Activated T-helper 17 cell treated with anti-CD3 and anti-CD28 coated beads, Interleukin-2, amount 50 U/mL, for 72 hours (primary cell): ENCODE results near the gene AXIN2. TPM values are rescaled to one million over a fixed set of nuclear protein-coding genes. Genes with fewer than 3 reads are reported as not detected.
"Not testable (repeated sequence)": the region's sequence is repeated elsewhere in the genome, so short reads cannot be mapped to it uniquely, and the experiment has no call there.

Experiments used
- ATAC-seq: fragments of 150-1000 bp; cut with Tn5 transposase; replicated peaks from 2 replicates; pipeline ENCODE4 v1.10.0; 2021; ENCODE audit warnings: mild to moderate bottlenecking, moderate library complexity
- H3K27ac Mint-ChIP-seq: one replicate; pipeline ENCODE4 v1.8.0; 2022; ENCODE audit warnings: mixed read lengths
- H3K27me3 Mint-ChIP-seq: one replicate; pipeline ENCODE4 v1.8.0; 2022; ENCODE audit warnings: mixed read lengths
- H3K36me3 Mint-ChIP-seq: one replicate; pipeline ENCODE4 v1.8.0; 2022; ENCODE audit warnings: low read depth, mild to moderate bottlenecking, mixed read lengths
- H3K4me1 Mint-ChIP-seq: one replicate; pipeline ENCODE4 v1.8.0; 2022; ENCODE audit warnings: mixed read lengths
- H3K4me3 Mint-ChIP-seq: one replicate; pipeline ENCODE4 v1.8.0; 2022; ENCODE audit warnings: mild to moderate bottlenecking, mixed read lengths
- H3K9me3 Mint-ChIP-seq: one replicate; pipeline ENCODE4 v1.8.0; 2022; ENCODE audit warnings: mixed read lengths
- total RNA-seq, 2 donors: library from RNA; stranded (reverse); gene quantifications; one replicate each; pipeline ENCODE4 v1.2.3, GENCODE V29; 2022

Gene AXIN2
- total RNA-seq, 2 donors from 2014 or later, result 0.71 to 1.5 TPM

GRCh38 chr17:65530523-65531255 lies 30.8 kb downstream of the AXIN2 start:
- H3K27ac Mint-ChIP-seq, result no peak overlapping the region
- H3K4me1 Mint-ChIP-seq, result no peaks in the 10 kb centered on the region
- H3K9me3 Mint-ChIP-seq, result no peaks in the 10 kb centered on the region
- no peak overlapping the region for H3K4me3 Mint-ChIP-seq
- peaks cover 42% of the 10 kb centered on the region for H3K36me3 Mint-ChIP-seq
- no peaks in the 10 kb centered on the region for H3K27me3 Mint-ChIP-seq
- ATAC-seq, result no peak

- no peak for ATAC-seq
- H3K4me1 Mint-ChIP-seq, result no peaks in the 10 kb centered on the region
- no peaks in the 10 kb centered on the region for H3K27me3 Mint-ChIP-seq
- peaks cover 35% of the 10 kb centered on the region for H3K36me3 Mint-ChIP-seq
- H3K9me3 Mint-ChIP-seq, result no peaks in the 10 kb centered on the region
- no peak overlapping the region for H3K27ac Mint-ChIP-seq
- H3K4me3 Mint-ChIP-seq, result no peak overlapping the region
These were observed 31.5 kb downstream of the AXIN2 start for GRCh38 chr17:65529761-65530522.

GRCh38 chr17:65529040-65529633 lies 32.3 kb downstream of the AXIN2 start:
- Mint-ChIP-seq H3K9me3 (no peaks in the 10 kb centered on the region), H3K4me3 (no peak overlapping the region), H3K36me3 (peaks cover 27% of the 10 kb centered on the region), H3K4me1 (peaks cover 4% of the 10 kb centered on the region), H3K27ac (no peak overlapping the region), H3K27me3 (no peaks in the 10 kb centered on the region)
- no peak for ATAC-seq

GRCh38 chr17:65527857-65528591 lies 33.4 kb downstream of the AXIN2 start:
- H3K4me1 Mint-ChIP-seq, result peaks cover 14% of the 10 kb centered on the region
- H3K9me3 Mint-ChIP-seq, result no peaks in the 10 kb centered on the region
- no peaks in the 10 kb centered on the region for H3K27me3 Mint-ChIP-seq
- H3K36me3 Mint-ChIP-seq, result peaks cover 18% of the 10 kb centered on the region
- ATAC-seq, result no peak
- H3K4me3 Mint-ChIP-seq, result no peak overlapping the region
- no peak overlapping the region for H3K27ac Mint-ChIP-seq

- peaks cover 21% of the 10 kb centered on the region for H3K4me1 Mint-ChIP-seq
- no peak overlapping the region for H3K4me3 Mint-ChIP-seq
- no peaks in the 10 kb centered on the region for H3K27me3 Mint-ChIP-seq
- H3K9me3 Mint-ChIP-seq, result no peaks in the 10 kb centered on the region
- ATAC-seq, result no peak
- peaks cover 18% of the 10 kb centered on the region for H3K36me3 Mint-ChIP-seq
- no peak overlapping the region for H3K27ac Mint-ChIP-seq
These were observed 34.1 kb downstream of the AXIN2 start for GRCh38 chr17:65527381-65527780.

- H3K9me3 Mint-ChIP-seq, H3K27ac Mint-ChIP-seq, ATAC-seq, H3K27me3 Mint-ChIP-seq, H3K4me3 Mint-ChIP-seq: not testable (repeated sequence)
- Mint-ChIP-seq H3K4me1 (peaks cover 23% of the 10 kb centered on the region), H3K36me3 (peaks cover 18% of the 10 kb centered on the region)
These were observed 34.6 kb downstream of the AXIN2 start for GRCh38 chr17:65526854-65527253.

- peak overlapping the region; percentile 61 for H3K4me3 Mint-ChIP-seq
- H3K9me3 Mint-ChIP-seq, result no peaks in the 10 kb centered on the region
- peak overlapping the region; percentile 87 for H3K27ac Mint-ChIP-seq
- H3K4me1 Mint-ChIP-seq, result peaks cover 23% of the 10 kb centered on the region
- H3K27me3 Mint-ChIP-seq, result no peaks in the 10 kb centered on the region
- peaks cover 3% of the 10 kb centered on the region for H3K36me3 Mint-ChIP-seq
- ATAC-seq, result peak; percentile 5
These were observed 37.4 kb downstream of the AXIN2 start for GRCh38 chr17:65523853-65524664.

GRCh38 chr17:65523411-65523810 lies 38.0 kb downstream of the AXIN2 start:
- peak overlapping the region; percentile 61 for H3K4me3 Mint-ChIP-seq
- H3K27ac Mint-ChIP-seq, result peak overlapping the region; percentile 87
- H3K4me1 Mint-ChIP-seq, result peaks cover 23% of the 10 kb centered on the region
- ATAC-seq, result peak; percentile 100
- H3K36me3 Mint-ChIP-seq, result no peaks in the 10 kb centered on the region
- no peaks in the 10 kb centered on the region for H3K9me3 Mint-ChIP-seq
- H3K27me3 Mint-ChIP-seq, result no peaks in the 10 kb centered on the region

GRCh38 chr17:65522751-65523404 lies 38.6 kb downstream of the AXIN2 start:
- H3K36me3 Mint-ChIP-seq, result no peaks in the 10 kb centered on the region
- peaks cover 23% of the 10 kb centered on the region for H3K4me1 Mint-ChIP-seq
- H3K27ac Mint-ChIP-seq, result peak overlapping the region; percentile 87
- peak overlapping the region; percentile 61 for H3K4me3 Mint-ChIP-seq
- peaks cover 2% of the 10 kb centered on the region for H3K9me3 Mint-ChIP-seq
- peak; percentile 4 for ATAC-seq
- no peaks in the 10 kb centered on the region for H3K27me3 Mint-ChIP-seq

GRCh38 chr17:65519462-65519861 lies 42.0 kb downstream of the AXIN2 start:
- ATAC-seq, result no peak
- H3K4me3 Mint-ChIP-seq, result no peak overlapping the region
- H3K4me1 Mint-ChIP-seq, result peaks cover 24% of the 10 kb centered on the region
- peaks cover 3% of the 10 kb centered on the region for H3K9me3 Mint-ChIP-seq
- H3K36me3 Mint-ChIP-seq, result no peaks in the 10 kb centered on the region
- no peak overlapping the region for H3K27ac Mint-ChIP-seq
- no peaks in the 10 kb centered on the region for H3K27me3 Mint-ChIP-seq

GRCh38 chr17:65518256-65518655 lies 43.2 kb downstream of the AXIN2 start:
- Mint-ChIP-seq H3K36me3 (no peaks in the 10 kb centered on the region), H3K27me3 (no peaks in the 10 kb centered on the region), H3K4me3 (no peak overlapping the region), H3K4me1 (peaks cover 19% of the 10 kb centered on the region), H3K27ac (no peak overlapping the region), H3K9me3 (peaks cover 3% of the 10 kb centered on the region)
- ATAC-seq, result no peak

- ATAC-seq, result no peak
- Mint-ChIP-seq H3K27me3 (no peaks in the 10 kb centered on the region), H3K27ac (no peak overlapping the region), H3K4me1 (peaks cover 8% of the 10 kb centered on the region), H3K36me3 (no peaks in the 10 kb centered on the region), H3K4me3 (no peak overlapping the region), H3K9me3 (peaks cover 3% of the 10 kb centered on the region)
These were observed 45.2 kb downstream of the AXIN2 start for GRCh38 chr17:65515959-65516948.
